ENCODE data around the gene OPTC.
A peak's percentile ranks its signal among the peaks of the same experiment; 100 is the strongest.

OPTC gene

GRCh38 chr1:203553496-203553895, 59.5 kb downstream of the OPTC start:
- H3K4me3 ChIP-seq (ENCODE audit: low read depth in 1 of 2, low read length in 2 of 2): no peak overlapping the region

GRCh38 chr1:203554071-203554470, 60.1 kb downstream of the OPTC start:
- Histone ChIP-seq H3K9me3 (ENCODE audit: control insufficient read depth in 1 of 2, low read length in 2 of 2) (no peaks in the 10 kb centered on the region), H3K27ac (ENCODE audit: low read length) (no peak overlapping the region), H3K27me3 (ENCODE audit: low read depth, low read length) (no peaks in the 10 kb centered on the region), H3K4me3 (ENCODE audit: low read depth in 1 of 2, low read length in 2 of 2) (no peak overlapping the region), H3K36me3 (ENCODE audit: control insufficient read depth in 1 of 2, insufficient read depth in 2 of 2, low read length in 2 of 2) (no peaks in the 10 kb centered on the region), H3K4me1 (ENCODE audit: control insufficient read depth in 1 of 2, insufficient read depth in 2 of 2, low read length in 2 of 2) (peaks cover 4 to 45% of the 10 kb centered on the region in 2 donors)

More at GRCh38 chr1:203553496-203553895, 59.5 kb downstream of the OPTC start:
- Histone ChIP-seq H3K4me1 (ENCODE audit: control insufficient read depth in 1 of 2, insufficient read depth in 2 of 2, low read length in 2 of 2) (peaks cover 4 to 40% of the 10 kb centered on the region in 2 donors), H3K27me3 (ENCODE audit: low read depth, low read length) (no peaks in the 10 kb centered on the region), H3K27ac (ENCODE audit: low read length) (no peak overlapping the region), H3K36me3 (ENCODE audit: control insufficient read depth in 1 of 2, insufficient read depth in 2 of 2, low read length in 2 of 2) (no peaks in the 10 kb centered on the region), H3K9me3 (ENCODE audit: control insufficient read depth in 1 of 2, low read length in 2 of 2) (no peaks in the 10 kb centered on the region)

GRCh38 chr1:203555076-203555475, 61.1 kb downstream of the OPTC start:
- Histone ChIP-seq H3K4me3 (ENCODE audit: low read depth in 1 of 2, low read length in 2 of 2) (peak overlapping the region; percentile 9 to 36), H3K27ac (ENCODE audit: low read length) (peak overlapping the region; percentile 91)

DNA sequence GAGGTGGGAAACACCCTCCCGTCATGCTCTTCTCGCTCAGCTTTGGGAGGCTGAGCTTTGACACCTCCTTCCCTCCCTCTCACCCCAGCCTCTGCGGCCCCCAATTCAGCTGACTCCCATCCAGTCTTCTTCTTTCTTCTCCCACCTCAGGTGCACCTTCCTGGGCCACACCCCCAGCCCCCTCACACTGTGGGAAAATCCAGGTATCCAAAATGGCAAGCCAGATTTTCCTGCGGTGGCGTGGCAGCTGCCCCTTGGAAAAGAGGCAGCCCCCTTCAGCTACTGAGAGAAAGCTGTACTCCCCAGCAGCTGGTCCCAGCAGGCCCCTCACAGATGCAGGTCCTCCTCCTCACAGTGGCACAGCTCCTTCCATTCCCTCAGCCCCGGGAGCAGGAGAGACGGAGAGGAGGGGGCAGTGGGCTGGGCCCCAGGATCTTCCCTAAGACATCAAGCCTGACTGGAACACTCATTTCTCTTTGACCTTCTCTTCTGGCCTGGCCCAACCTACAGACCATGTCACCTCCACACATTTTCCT, 61.6 kb downstream of the OPTC start:
- Histone ChIP-seq H3K4me3 (ENCODE audit: low read depth in 1 of 2, low read length in 2 of 2) (peak overlapping the region; percentile 9 to 36), H3K27me3 (ENCODE audit: low read depth, low read length) (no peaks in the 10 kb centered on the region), H3K36me3 (ENCODE audit: control insufficient read depth in 1 of 2, insufficient read depth in 2 of 2, low read length in 2 of 2) (no peaks in the 10 kb centered on the region), H3K4me1 (ENCODE audit: control insufficient read depth in 1 of 2, insufficient read depth in 2 of 2, low read length in 2 of 2) (peaks cover 4 to 46% of the 10 kb centered on the region in 2 donors), H3K27ac (ENCODE audit: low read length) (peak overlapping the region; percentile 91), H3K9me3 (ENCODE audit: control insufficient read depth in 1 of 2, low read length in 2 of 2) (no peaks in the 10 kb centered on the region)

More at GRCh38 chr1:203555076-203555475, 61.1 kb downstream of the OPTC start:
- H3K36me3 ChIP-seq (ENCODE audit: control insufficient read depth in 1 of 2, insufficient read depth in 2 of 2, low read length in 2 of 2): no peaks in the 10 kb centered on the region
- no peaks in the 10 kb centered on the region for H3K27me3 ChIP-seq (ENCODE audit: low read depth, low read length)
- no peaks in the 10 kb centered on the region for H3K9me3 ChIP-seq (ENCODE audit: control insufficient read depth in 1 of 2, low read length in 2 of 2)
- peaks cover 4 to 46% of the 10 kb centered on the region in 2 donors for H3K4me1 ChIP-seq (ENCODE audit: control insufficient read depth in 1 of 2, insufficient read depth in 2 of 2, low read length in 2 of 2)

DNA sequence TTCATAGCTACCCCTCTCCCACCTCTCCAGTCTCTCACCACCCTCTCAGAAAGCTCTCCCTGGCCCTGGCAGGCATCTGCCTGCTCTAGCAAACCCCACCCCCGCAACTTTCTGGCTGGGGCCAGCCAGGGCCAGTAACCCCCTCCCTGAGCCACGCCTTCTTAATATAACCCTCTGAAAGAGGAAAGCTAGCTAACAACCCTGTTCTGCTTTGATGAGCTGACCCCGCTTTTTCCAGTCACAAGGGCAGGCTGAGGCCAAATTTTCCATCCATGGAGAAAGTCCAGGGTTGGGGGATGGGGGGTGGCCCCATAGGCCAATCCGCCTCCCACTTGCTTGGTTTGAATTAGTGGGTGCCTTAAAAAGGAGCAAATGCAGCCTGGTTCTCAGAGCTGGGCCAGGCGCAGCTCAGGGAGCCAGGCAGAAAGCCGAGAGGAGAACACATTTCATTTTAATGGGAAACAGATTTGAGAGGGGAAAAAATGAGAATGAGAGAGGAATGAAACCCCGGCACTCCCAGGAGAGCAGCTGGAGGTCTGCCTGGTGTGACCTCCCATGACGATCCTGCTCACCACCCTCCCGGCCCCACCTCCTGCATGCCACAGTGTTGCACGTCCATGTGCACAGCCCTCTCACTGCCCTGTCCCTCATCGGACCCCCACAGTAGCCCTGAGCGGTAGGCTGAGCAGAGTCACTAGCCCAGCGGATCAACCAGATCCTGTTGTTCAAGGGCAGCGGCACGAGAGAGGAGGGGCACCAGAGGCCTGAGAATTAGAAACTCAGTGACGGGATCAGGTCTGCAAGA, 62.3 kb downstream of the OPTC start:
- no peaks in the 10 kb centered on the region for H3K27me3 ChIP-seq (ENCODE audit: low read depth, low read length)
- no peaks in the 10 kb centered on the region for H3K9me3 ChIP-seq (ENCODE audit: control insufficient read depth in 1 of 2, low read length in 2 of 2)
- no peaks in the 10 kb centered on the region for H3K36me3 ChIP-seq (ENCODE audit: control insufficient read depth in 1 of 2, insufficient read depth in 2 of 2, low read length in 2 of 2)
- H3K4me3 ChIP-seq (ENCODE audit: low read depth in 1 of 2, low read length in 2 of 2): peak overlapping the region in 1 of 2 donors; percentile 36
- peaks cover 4 to 46% of the 10 kb centered on the region in 2 donors for H3K4me1 ChIP-seq (ENCODE audit: control insufficient read depth in 1 of 2, insufficient read depth in 2 of 2, low read length in 2 of 2)
- peak overlapping the region; percentile 91 for H3K27ac ChIP-seq (ENCODE audit: low read length)

DNA sequence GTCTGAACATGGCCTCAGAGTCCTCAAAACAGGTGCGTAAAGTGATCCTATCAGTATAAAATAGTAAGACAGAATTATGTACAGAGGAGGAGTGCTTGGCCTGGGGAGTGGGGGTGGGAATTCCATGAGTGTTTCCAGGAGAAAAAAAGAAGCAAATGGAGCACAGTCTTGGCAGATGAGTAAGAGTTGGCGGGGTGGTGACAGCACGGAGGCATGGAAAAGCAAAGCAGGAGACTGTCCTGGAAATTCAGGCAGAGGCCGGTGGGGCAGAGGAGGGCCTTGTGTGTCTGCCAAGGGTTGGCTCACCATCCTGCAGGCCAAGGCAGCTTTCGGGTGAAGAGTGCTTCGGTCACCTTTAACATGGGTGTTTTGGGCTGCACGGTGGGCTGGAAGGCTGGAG, 63.4 kb downstream of the OPTC start:
- Histone ChIP-seq H3K36me3 (ENCODE audit: control insufficient read depth in 1 of 2, insufficient read depth in 2 of 2, low read length in 2 of 2) (no peaks in the 10 kb centered on the region), H3K27ac (ENCODE audit: low read length) (peak overlapping the region; percentile 91), H3K27me3 (ENCODE audit: low read depth, low read length) (no peaks in the 10 kb centered on the region), H3K9me3 (ENCODE audit: control insufficient read depth in 1 of 2, low read length in 2 of 2) (no peaks in the 10 kb centered on the region), H3K4me1 (ENCODE audit: control insufficient read depth in 1 of 2, insufficient read depth in 2 of 2, low read length in 2 of 2) (peaks cover 4 to 46% of the 10 kb centered on the region in 2 donors), H3K4me3 (ENCODE audit: low read depth in 1 of 2, low read length in 2 of 2) (peak overlapping the region in 1 of 2 donors; percentile 36)

- peak overlapping the region; percentile 91 for H3K27ac ChIP-seq (ENCODE audit: low read length)
- no peaks in the 10 kb centered on the region for H3K27me3 ChIP-seq (ENCODE audit: low read depth, low read length)
- H3K4me1 ChIP-seq (ENCODE audit: control insufficient read depth in 1 of 2, insufficient read depth in 2 of 2, low read length in 2 of 2): peaks cover 4 to 46% of the 10 kb centered on the region in 2 donors
These were observed 64.3 kb downstream of the OPTC start for GRCh38 chr1:203558064-203558760.

More at GRCh38 chr1:203558064-203558760, 64.3 kb downstream of the OPTC start:
- Histone ChIP-seq H3K9me3 (ENCODE audit: control insufficient read depth in 1 of 2, low read length in 2 of 2) (no peaks in the 10 kb centered on the region), H3K36me3 (ENCODE audit: control insufficient read depth in 1 of 2, insufficient read depth in 2 of 2, low read length in 2 of 2) (no peaks in the 10 kb centered on the region), H3K4me3 (ENCODE audit: low read depth in 1 of 2, low read length in 2 of 2) (peak overlapping the region in 1 of 2 donors; percentile 20)

All from muscle layer of duodenum (tissue), 2 donors.